ENCODE results near the gene GRAMD2B.

GRAMD2B gene

GRCh38 chr5:126430631-126431030, 7.4 kb downstream of the GRAMD2B start:
- Mint-ChIP-seq H3K9me3 (no peaks in the 10 kb centered on the region), H3K36me3 (ENCODE audit: low read depth) (peaks cover 19% of the 10 kb centered on the region), H3K27ac (no peak overlapping the region), H3K4me3 (no peak overlapping the region), H3K27me3 (ENCODE audit: low read depth) (no peaks in the 10 kb centered on the region), H3K4me1 (peaks cover 15% of the 10 kb centered on the region)
- TF ChIP-seq CTCF (IDR thresholded peaks at IDR 0.05; ENCODE audit: unreplicated experiment in 3 of 3), result no peak

DNA sequence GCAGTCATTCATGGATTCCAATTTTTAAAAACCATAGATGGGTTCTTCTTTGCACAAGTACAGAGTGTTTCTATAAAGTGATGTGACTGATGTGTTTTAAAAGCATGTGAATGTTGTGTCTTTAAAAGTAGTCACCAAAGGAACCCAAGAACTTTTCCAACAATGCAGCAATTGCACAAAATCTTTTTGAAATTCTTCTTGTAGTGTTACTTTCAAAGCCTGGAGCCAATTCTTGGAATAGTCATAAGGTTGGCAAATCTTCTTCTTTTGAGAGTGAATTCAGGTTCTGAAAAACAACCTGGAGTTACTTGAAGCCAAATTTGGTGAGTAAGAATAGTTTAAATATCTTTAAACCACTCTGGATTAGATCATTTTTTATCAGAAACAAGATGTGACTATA, 10.5 kb downstream of the GRAMD2B start:
- peaks cover 3% of the 10 kb centered on the region for H3K9me3 Mint-ChIP-seq
- H3K4me3 Mint-ChIP-seq, result no peak overlapping the region
- H3K27ac Mint-ChIP-seq, result no peak overlapping the region
- H3K27me3 Mint-ChIP-seq (ENCODE audit: low read depth), result no peaks in the 10 kb centered on the region
- no peak for TF ChIP-seq CTCF (IDR thresholded peaks at IDR 0.05; ENCODE audit: unreplicated experiment in 3 of 3)
- peaks cover 33% of the 10 kb centered on the region for H3K36me3 Mint-ChIP-seq (ENCODE audit: low read depth)
- peaks cover 11% of the 10 kb centered on the region for H3K4me1 Mint-ChIP-seq

DNA sequence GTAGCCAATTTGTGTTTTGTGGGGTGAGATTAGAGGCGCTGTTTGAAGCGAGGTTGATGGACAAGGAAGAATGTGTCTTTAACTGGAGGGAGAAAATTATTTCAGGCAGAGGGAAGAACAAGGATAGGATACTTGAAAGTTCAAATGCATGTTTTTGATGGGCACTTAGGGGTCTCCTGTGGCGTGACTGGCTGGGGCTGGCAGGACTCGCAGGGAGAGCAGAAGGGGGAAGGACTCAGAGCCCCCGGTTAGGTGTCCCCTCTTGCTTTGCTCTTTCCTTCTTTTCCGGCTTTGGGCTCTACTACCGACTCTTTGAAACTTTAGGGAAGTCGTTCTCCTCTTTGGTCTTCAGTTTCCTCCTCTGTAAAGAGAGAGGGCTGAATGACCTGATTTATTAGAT, 12.1 kb downstream of the GRAMD2B start:
- no peak for TF ChIP-seq CTCF (IDR thresholded peaks at IDR 0.05; ENCODE audit: unreplicated experiment in 3 of 3)
- peaks cover 11% of the 10 kb centered on the region for H3K4me1 Mint-ChIP-seq
- no peak overlapping the region for H3K4me3 Mint-ChIP-seq
- no peak overlapping the region for H3K27ac Mint-ChIP-seq
- H3K36me3 Mint-ChIP-seq (ENCODE audit: low read depth), result peaks cover 39% of the 10 kb centered on the region
- no peaks in the 10 kb centered on the region for H3K27me3 Mint-ChIP-seq (ENCODE audit: low read depth)
- H3K9me3 Mint-ChIP-seq, result peaks cover 3% of the 10 kb centered on the region

DNA sequence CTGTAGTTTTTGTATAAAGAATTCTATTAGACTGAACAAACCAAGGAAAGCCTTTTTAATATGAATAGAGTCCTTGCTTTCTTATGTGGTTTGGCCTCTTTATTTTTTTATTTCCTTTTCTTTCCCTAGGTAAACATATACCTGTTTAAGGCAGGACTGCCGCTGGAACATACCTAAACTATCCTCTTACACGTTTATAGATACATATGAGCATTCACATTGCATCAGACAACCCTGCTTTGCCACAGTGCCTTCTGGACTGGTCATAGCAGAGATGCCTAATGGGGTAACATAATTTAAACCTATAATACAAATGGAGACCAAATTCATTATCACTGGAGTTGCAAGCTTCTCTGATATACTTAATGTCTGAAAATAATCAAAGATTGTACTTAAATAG, 12.5 kb downstream of the GRAMD2B start:
- H3K4me1 Mint-ChIP-seq, result peaks cover 11% of the 10 kb centered on the region
- H3K9me3 Mint-ChIP-seq, result peaks cover 6% of the 10 kb centered on the region
- no peaks in the 10 kb centered on the region for H3K27me3 Mint-ChIP-seq (ENCODE audit: low read depth)
- H3K27ac Mint-ChIP-seq, result no peak overlapping the region
- TF ChIP-seq CTCF (IDR thresholded peaks at IDR 0.05; ENCODE audit: unreplicated experiment in 3 of 3), result no peak
- H3K4me3 Mint-ChIP-seq, result no peak overlapping the region
- H3K36me3 Mint-ChIP-seq (ENCODE audit: low read depth), result peaks cover 40% of the 10 kb centered on the region

DNA sequence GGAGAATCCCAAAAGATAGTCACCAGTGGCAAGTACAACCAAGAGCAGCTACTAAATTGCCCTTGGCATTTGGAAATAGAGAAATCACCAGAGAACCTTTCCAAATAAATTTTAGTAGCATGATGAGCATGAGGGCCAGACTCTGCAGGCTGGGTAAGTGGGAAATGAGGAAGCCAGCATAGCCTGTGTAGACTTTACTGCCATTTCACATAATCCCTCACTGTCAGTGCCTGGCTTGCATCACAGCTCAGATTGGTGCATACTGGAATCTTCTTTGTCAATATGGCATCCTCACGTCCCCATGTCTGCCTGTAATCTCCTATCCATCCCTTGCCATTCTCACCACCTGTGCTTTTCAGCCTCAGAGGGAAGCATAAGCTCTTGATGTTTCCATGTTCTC, 14.5 kb downstream of the GRAMD2B start:
- Mint-ChIP-seq H3K27ac (no peak overlapping the region), H3K4me1 (peaks cover 8% of the 10 kb centered on the region), H3K4me3 (no peak overlapping the region), H3K9me3 (peaks cover 6% of the 10 kb centered on the region), H3K27me3 (ENCODE audit: low read depth) (no peaks in the 10 kb centered on the region), H3K36me3 (ENCODE audit: low read depth) (peaks cover 44% of the 10 kb centered on the region)
- no peak for TF ChIP-seq CTCF (IDR thresholded peaks at IDR 0.05; ENCODE audit: unreplicated experiment in 3 of 3)

GRCh38 chr5:126438267-126438666, 15.1 kb downstream of the GRAMD2B start:
- Mint-ChIP-seq H3K27me3 (ENCODE audit: low read depth) (no peaks in the 10 kb centered on the region), H3K4me3 (no peak overlapping the region), H3K27ac (no peak overlapping the region), H3K9me3 (peaks cover 6% of the 10 kb centered on the region), H3K36me3 (ENCODE audit: low read depth) (peaks cover 44% of the 10 kb centered on the region), H3K4me1 (peaks cover 2% of the 10 kb centered on the region)
- no peak for TF ChIP-seq CTCF (IDR thresholded peaks at IDR 0.05; ENCODE audit: unreplicated experiment in 3 of 3)

All from nephron (organoid).